AG10803 (cell line): Measurements from ENCODE around the gene HIF1A.
A peak's percentile ranks its signal among the peaks of the same experiment; 100 is the strongest.

Experiments used
- DNase-seq: peaks from one replicate; pipeline ENCODE4 v3.0.0; 2010; ENCODE audit warnings: low read depth
- H3K4me3 ChIP-seq: 2 replicates; pipeline ENCODE4 v1.5.1; 2011; ENCODE audit warnings: mild to moderate bottlenecking, low read length, control low read depth
- TF ChIP-seq, protein P1 (sequence below): conservative IDR thresholded peaks from 2 replicates; pipeline ENCODE4 v1.5.1; 2011; ENCODE audit warnings: mild to moderate bottlenecking, low read length, control low read depth, inconsistent platforms

Gene HIF1A

DNA sequence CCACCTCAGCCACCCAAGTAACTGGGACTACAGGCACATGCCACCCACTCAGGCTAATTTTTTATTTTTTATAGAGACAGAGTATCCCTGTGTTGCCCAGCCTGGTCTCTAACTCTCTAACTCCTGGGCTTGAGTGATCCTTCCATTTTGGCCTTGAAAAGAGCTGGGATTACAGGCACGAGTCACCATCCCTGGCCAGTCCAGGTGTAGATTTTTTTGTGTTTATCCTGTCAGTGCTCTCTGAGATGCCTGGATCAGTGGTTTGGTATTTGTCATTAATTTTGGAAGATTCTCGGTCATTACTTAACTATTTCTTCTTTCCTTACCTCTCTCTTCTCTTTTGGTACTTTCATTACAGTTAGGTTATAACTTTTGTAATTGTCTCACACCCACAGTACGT is 5.3 kb upstream of the HIF1A start:
- TF ChIP-seq, protein P1, sequence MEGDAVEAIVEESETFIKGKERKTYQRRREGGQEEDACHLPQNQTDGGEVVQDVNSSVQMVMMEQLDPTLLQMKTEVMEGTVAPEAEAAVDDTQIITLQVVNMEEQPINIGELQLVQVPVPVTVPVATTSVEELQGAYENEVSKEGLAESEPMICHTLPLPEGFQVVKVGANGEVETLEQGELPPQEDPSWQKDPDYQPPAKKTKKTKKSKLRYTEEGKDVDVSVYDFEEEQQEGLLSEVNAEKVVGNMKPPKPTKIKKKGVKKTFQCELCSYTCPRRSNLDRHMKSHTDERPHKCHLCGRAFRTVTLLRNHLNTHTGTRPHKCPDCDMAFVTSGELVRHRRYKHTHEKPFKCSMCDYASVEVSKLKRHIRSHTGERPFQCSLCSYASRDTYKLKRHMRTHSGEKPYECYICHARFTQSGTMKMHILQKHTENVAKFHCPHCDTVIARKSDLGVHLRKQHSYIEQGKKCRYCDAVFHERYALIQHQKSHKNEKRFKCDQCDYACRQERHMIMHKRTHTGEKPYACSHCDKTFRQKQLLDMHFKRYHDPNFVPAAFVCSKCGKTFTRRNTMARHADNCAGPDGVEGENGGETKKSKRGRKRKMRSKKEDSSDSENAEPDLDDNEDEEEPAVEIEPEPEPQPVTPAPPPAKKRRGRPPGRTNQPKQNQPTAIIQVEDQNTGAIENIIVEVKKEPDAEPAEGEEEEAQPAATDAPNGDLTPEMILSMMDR: no peak
- no peak overlapping the region for H3K4me3 ChIP-seq
- no peak for DNase-seq

DNA sequence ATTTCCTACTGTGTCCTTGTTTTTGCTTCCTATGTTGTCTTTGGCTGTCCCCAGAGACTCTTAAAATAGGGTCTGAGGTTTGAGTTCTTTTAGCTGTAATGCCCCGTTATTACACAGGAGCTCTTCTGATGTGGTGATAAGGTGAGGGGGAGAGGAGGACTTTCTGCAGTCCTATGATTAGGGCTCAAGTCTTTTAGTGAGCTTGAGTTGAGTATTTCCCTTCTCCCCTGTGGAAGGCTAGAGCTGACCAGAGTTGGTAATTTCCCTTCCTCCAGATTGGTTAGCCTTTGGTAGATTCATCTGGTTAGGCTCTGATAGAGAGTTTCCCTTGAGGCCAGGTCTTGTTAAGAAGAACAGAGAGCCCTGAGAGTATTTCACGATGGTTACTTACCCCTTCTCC is 4.3 kb upstream of the HIF1A start:
- no peak for DNase-seq
- H3K4me3 ChIP-seq: no peak overlapping the region
- TF ChIP-seq, protein P1: no peak

DNA sequence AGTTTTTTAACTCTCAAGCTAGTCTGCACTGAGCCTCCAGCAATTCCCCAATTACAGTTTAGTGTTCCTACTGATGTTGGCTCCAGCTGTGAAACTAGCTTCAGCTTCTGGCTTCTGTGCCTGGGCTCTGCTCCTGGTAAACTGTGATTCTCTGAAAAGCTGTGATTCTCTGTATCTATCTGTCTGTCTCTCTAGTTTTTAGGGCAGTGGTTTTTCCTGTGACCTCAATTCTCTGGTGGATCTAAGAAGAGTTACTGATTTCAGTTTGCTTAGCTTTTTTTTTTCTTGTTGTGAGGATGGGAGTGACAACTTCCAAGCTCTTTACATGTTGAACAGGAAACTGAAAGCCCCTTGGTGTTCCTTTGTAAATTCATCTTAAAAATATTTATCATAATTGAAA is 3.8 kb upstream of the HIF1A start:
- no peak for DNase-seq
- TF ChIP-seq, protein P1: no peak
- H3K4me3 ChIP-seq: no peak overlapping the region

DNA sequence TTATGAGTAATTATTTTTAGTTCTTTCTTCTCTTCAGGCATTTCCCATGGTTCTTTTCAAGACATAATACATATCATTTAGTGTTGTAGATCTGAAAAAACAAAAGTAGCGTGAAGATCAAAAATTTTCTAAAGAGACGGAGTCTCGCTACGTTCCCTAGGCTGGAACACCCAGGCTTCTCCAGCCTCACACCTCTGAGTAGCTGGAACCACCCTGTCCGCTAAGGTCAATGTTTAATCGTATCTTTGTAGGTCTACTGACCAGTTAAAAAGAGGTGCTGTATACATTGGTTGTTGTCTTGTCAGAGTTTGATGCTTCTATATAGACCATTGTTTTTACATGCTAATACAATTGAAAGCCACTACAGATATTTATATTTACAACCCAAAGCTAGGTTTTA is 1.3 kb upstream of the HIF1A start:
- TF ChIP-seq, protein P1: no peak
- H3K4me3 ChIP-seq: no peak overlapping the region
- DNase-seq: no peak

DNA sequence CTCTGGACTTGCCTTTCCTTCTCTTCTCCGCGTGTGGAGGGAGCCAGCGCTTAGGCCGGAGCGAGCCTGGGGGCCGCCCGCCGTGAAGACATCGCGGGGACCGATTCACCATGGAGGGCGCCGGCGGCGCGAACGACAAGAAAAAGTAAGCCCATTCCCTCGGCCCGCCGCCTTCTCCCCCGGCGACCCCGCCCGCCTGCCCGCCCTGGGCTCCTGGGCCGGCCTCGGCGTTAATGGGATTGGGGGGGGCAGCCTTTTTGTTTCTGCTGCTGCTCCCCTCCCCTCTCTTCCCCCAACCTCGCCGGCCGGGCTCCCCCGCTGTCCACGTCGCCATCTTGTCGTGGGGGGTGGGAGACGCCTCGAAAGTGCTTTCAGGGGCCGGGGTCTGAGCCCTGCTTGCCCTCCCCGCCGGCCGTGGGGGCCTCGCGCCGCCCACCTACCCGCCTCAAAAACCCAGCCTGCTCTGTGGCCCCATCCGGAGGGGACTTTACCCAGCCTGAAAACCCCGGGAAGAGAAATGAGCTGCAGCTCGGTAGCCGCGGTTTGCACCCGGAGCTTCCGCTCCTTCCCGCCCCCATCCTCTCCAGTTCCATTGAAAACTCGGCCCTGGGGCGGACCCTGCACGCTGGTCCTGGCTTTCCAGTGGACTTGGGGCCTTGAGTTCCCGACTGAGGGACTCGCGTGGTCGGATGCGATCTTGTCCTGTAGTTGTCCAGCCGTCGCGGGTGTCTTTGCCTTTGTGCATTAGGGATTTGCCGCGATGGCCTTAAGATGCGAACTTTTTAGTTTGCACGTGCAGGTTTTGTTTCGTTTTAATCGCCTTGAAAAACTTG is 598 bp downstream of the HIF1A start:
- DNase-seq: peak; percentile 55
- TF ChIP-seq, protein P1: no peak
- peak overlapping the region; percentile 90 for H3K4me3 ChIP-seq

DNA sequence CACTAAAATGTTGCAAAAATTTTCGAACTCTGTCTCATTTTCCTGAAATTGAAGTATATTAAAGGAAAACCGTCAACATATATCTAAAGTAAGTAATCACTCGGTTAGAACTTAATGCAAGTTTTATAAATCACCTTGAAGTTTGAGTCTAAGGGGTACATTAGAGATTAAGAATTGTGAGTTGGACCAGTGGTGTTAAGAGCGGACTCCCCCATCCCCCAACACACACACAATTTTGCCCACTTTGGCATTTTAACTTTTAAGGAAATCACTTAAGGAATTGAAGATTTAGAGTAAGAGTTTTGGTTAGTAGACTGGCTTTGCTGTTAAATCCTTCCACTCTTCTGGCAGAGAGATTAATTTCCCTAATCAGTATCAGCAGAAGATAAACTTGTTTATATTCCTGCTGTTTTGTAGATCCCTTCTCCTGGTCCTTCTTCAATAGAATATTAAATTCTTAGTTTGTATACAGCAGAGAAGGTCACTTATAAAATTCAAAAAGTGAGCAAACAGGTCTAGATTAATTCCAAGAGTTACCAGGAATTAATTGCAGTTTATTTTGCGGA is 1.5 kb downstream of the HIF1A start:
- TF ChIP-seq, protein P1: no peak
- H3K4me3 ChIP-seq: peak overlapping the region; percentile 90
- no peak for DNase-seq

DNA sequence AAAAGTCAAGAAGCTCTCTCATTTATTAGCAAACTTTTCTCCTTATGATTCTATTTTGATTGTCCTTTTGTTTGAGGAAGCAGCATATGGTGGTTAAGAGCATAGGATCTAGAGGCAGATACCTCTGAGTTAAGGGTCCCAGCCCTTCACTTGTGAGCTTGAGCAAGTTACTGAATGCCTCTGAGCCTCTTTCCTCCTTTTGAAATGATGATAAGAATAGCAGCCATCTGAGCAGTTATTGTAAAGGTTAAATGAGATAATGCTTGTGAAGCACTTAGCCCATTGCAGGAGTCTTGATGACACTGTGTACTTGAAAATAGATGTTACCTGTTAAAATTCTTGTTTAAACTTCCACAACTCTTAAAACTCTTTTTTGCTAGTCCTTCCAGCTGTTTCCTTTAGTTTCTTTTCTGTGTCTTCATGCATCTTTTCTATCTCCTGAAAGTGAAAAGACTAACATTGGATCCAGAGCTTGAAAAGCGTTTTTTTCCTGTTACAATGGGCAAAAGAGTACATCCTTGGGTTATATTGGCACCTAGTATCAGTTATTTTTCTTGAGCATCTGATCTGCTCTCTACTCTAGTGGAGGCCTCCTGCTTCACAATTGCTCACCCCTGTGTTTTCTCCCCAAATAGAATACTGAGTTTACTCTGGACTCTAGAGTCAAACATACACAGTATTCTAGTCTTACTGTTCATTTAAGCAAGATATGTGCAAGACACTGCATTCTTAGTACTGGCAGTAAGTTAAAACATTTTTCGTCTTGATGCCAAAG is 3.1 kb downstream of the HIF1A start:
- H3K4me3 ChIP-seq: peak overlapping the region; percentile 90
- TF ChIP-seq, protein P1: no peak
- DNase-seq: no peak
